ENCODE measurements around the gene PRKAB1.

PRKAB1 gene

GRCh38 chr12:119630223-119630780 lies 37.6 kb upstream of the PRKAB1 start:
- TF ChIP-seq EZH2phosphoT487 (IDR thresholded peaks at IDR 0.05; ENCODE audit: low read length) (no peak), EZH2 (optimal IDR thresholded peaks at IDR 0.05; ENCODE audit: low read depth, low read length) (no peak), CTCF (IDR thresholded peaks at IDR 0.05; ENCODE audit: low read length) (no peak)
- Histone ChIP-seq H3K4me1 (ENCODE audit: low read length) (no peaks in the 10 kb centered on the region), H3K79me2 (ENCODE audit: low read length) (no peaks in the 10 kb centered on the region), H4K20me1 (ENCODE audit: insufficient read depth, low read length) (no peaks in the 10 kb centered on the region), H3K27me3 (replicated peaks; ENCODE audit: insufficient read depth, low read length) (no peaks in the 10 kb centered on the region), H3K27ac (ENCODE audit: low read length) (no peak overlapping the region), H3K9ac (ENCODE audit: low read length) (no peak overlapping the region), H3K4me2 (ENCODE audit: low read depth, low read length) (no peak overlapping the region), H3K9me2 (replicated peaks; ENCODE audit: insufficient read depth, low read length) (no peaks in the 10 kb centered on the region), H3K36me3 (replicated peaks; ENCODE audit: insufficient read depth, low read length) (no peaks in the 10 kb centered on the region), H3K9me3 (replicated peaks; ENCODE audit: insufficient read depth, low read length) (no peaks in the 10 kb centered on the region), H3F3A (ENCODE audit: insufficient read depth, low read length) (no peaks in the 10 kb centered on the region), H2AFZ (ENCODE audit: low read length) (no peak overlapping the region), H3K4me3 (ENCODE audit: low read length) (no peak overlapping the region)
- no peak for DNase-seq

GRCh38 chr12:119630962-119631550 lies 36.9 kb upstream of the PRKAB1 start:
- TF ChIP-seq EZH2 (optimal IDR thresholded peaks at IDR 0.05; ENCODE audit: low read depth, low read length) (no peak), EZH2phosphoT487 (IDR thresholded peaks at IDR 0.05; ENCODE audit: low read length) (no peak), CTCF (IDR thresholded peaks at IDR 0.05; ENCODE audit: low read length) (no peak)
- no peak overlapping the region for H3K4me2 ChIP-seq (ENCODE audit: low read depth, low read length)

GRCh38 chr12:119631930-119632678 lies 35.8 kb upstream of the PRKAB1 start:
- TF ChIP-seq EZH2 (optimal IDR thresholded peaks at IDR 0.05; ENCODE audit: low read depth, low read length) (no peak), CTCF (IDR thresholded peaks at IDR 0.05; ENCODE audit: low read length) (no peak), EZH2phosphoT487 (IDR thresholded peaks at IDR 0.05; ENCODE audit: low read length) (no peak)
- Histone ChIP-seq H2AFZ (ENCODE audit: low read length) (no peak overlapping the region), H3K4me2 (ENCODE audit: low read depth, low read length) (no peak overlapping the region), H3K4me1 (ENCODE audit: low read length) (no peaks in the 10 kb centered on the region), H3K79me2 (ENCODE audit: low read length) (no peaks in the 10 kb centered on the region), H3K27ac (ENCODE audit: low read length) (no peak overlapping the region), H3K9ac (ENCODE audit: low read length) (no peak overlapping the region), H3K9me2 (replicated peaks; ENCODE audit: insufficient read depth, low read length) (no peaks in the 10 kb centered on the region), H3K4me3 (ENCODE audit: low read length) (no peak overlapping the region), H3F3A (ENCODE audit: insufficient read depth, low read length) (no peaks in the 10 kb centered on the region), H3K9me3 (replicated peaks; ENCODE audit: insufficient read depth, low read length) (no peaks in the 10 kb centered on the region), H4K20me1 (ENCODE audit: insufficient read depth, low read length) (no peaks in the 10 kb centered on the region), H3K36me3 (replicated peaks; ENCODE audit: insufficient read depth, low read length) (no peaks in the 10 kb centered on the region), H3K27me3 (replicated peaks; ENCODE audit: insufficient read depth, low read length) (no peaks in the 10 kb centered on the region)
- DNase-seq: no peak

More at GRCh38 chr12:119630962-119631550, 36.9 kb upstream of the PRKAB1 start:
- Histone ChIP-seq H3K27ac (ENCODE audit: low read length) (no peak overlapping the region), H3K9me3 (replicated peaks; ENCODE audit: insufficient read depth, low read length) (no peaks in the 10 kb centered on the region), H3K79me2 (ENCODE audit: low read length) (no peaks in the 10 kb centered on the region), H3K4me1 (ENCODE audit: low read length) (no peaks in the 10 kb centered on the region), H2AFZ (ENCODE audit: low read length) (no peak overlapping the region), H3K4me3 (ENCODE audit: low read length) (no peak overlapping the region), H4K20me1 (ENCODE audit: insufficient read depth, low read length) (no peaks in the 10 kb centered on the region), H3K9me2 (replicated peaks; ENCODE audit: insufficient read depth, low read length) (no peaks in the 10 kb centered on the region), H3K27me3 (replicated peaks; ENCODE audit: insufficient read depth, low read length) (no peaks in the 10 kb centered on the region), H3K36me3 (replicated peaks; ENCODE audit: insufficient read depth, low read length) (no peaks in the 10 kb centered on the region), H3K9ac (ENCODE audit: low read length) (no peak overlapping the region), H3F3A (ENCODE audit: insufficient read depth, low read length) (no peaks in the 10 kb centered on the region)
- no peak for DNase-seq
